ENCODE measurements around the gene RABEP2.
"Not testable (repeated sequence)": the region's sequence is repeated elsewhere in the genome, so short reads cannot be mapped to it uniquely, and the experiment has no call there.

RABEP2 gene

GRCh38 chr16:28891964-28892890, 32.8 kb downstream of the RABEP2 start:
- no peak overlapping the region for H3K4me3 ChIP-seq (replicated peaks; ENCODE audit: low read depth, low read length)
- no peak for DNase-seq (ENCODE audit: low read depth)
- no peak for TF ChIP-seq CTCF (IDR thresholded peaks at IDR 0.05; ENCODE audit: low read length, missing control alignments)

GRCh38 chr16:28890355-28890754, 34.7 kb downstream of the RABEP2 start:
- H3K4me3 ChIP-seq (replicated peaks; ENCODE audit: low read depth, low read length); DNase-seq (ENCODE audit: low read depth): not testable (repeated sequence)

GRCh38 chr16:28886945-28887344, 38.1 kb downstream of the RABEP2 start:
- no peak for DNase-seq (ENCODE audit: low read depth)
- H3K4me3 ChIP-seq (replicated peaks; ENCODE audit: low read depth, low read length) = no peak overlapping the region
- no peak for TF ChIP-seq CTCF (IDR thresholded peaks at IDR 0.05; ENCODE audit: low read length, missing control alignments)

- no peak for DNase-seq (ENCODE audit: low read depth)
- TF ChIP-seq CTCF (IDR thresholded peaks at IDR 0.05; ENCODE audit: low read length, missing control alignments) = no peak
- H3K4me3 ChIP-seq (replicated peaks; ENCODE audit: low read depth, low read length) = no peak overlapping the region
Measured at GRCh38 chr16:28884045-28884444, 41.0 kb downstream of the RABEP2 start.

- no peak for TF ChIP-seq CTCF (IDR thresholded peaks at IDR 0.05; ENCODE audit: low read length, missing control alignments)
- DNase-seq (ENCODE audit: low read depth) = no peak
- H3K4me3 ChIP-seq (replicated peaks; ENCODE audit: low read depth, low read length) = no peak overlapping the region
Measured at GRCh38 chr16:28883221-28883996, 41.6 kb downstream of the RABEP2 start.

GRCh38 chr16:28882551-28883160, 42.4 kb downstream of the RABEP2 start:
- no peak for TF ChIP-seq CTCF (IDR thresholded peaks at IDR 0.05; ENCODE audit: low read length, missing control alignments)
- DNase-seq (ENCODE audit: low read depth) = no peak
- no peak overlapping the region for H3K4me3 ChIP-seq (replicated peaks; ENCODE audit: low read depth, low read length)

- H3K4me3 ChIP-seq (replicated peaks; ENCODE audit: low read depth, low read length); DNase-seq (ENCODE audit: low read depth): not testable (repeated sequence)
Measured at GRCh38 chr16:28881565-28881964, 43.5 kb downstream of the RABEP2 start.
